Measurements from ENCODE around the gene APBB2. TPM values are rescaled to one million over a fixed set of nuclear protein-coding genes. Genes with fewer than 3 reads are reported as not detected.

APBB2 gene
- total and polyA plus RNA-seq, 8 donors, result 4.7 to 55.4 (median 23.1) TPM

GRCh38 chr4:40992472-40993295, 221.7 kb downstream of the APBB2 start:
- no peak for DNase-seq
- H3K27ac ChIP-seq, result no peak overlapping the region
- no peak overlapping the region for H3K4me3 ChIP-seq
- no peaks in the 10 kb centered on the region for H3K27me3 ChIP-seq
- H3K9me3 ChIP-seq, result no peaks in the 10 kb centered on the region
- WGBS, 5 donors, result 68 to 80% (median 74%) methylated on average over 17 of the region's 17 CpGs
- no peaks in the 10 kb centered on the region for H3K36me3 ChIP-seq
- H3K4me1 ChIP-seq, result peaks cover 0 to 34% (median 7%) of the 10 kb centered on the region in 4 donors
- TF ChIP-seq, protein P1, sequence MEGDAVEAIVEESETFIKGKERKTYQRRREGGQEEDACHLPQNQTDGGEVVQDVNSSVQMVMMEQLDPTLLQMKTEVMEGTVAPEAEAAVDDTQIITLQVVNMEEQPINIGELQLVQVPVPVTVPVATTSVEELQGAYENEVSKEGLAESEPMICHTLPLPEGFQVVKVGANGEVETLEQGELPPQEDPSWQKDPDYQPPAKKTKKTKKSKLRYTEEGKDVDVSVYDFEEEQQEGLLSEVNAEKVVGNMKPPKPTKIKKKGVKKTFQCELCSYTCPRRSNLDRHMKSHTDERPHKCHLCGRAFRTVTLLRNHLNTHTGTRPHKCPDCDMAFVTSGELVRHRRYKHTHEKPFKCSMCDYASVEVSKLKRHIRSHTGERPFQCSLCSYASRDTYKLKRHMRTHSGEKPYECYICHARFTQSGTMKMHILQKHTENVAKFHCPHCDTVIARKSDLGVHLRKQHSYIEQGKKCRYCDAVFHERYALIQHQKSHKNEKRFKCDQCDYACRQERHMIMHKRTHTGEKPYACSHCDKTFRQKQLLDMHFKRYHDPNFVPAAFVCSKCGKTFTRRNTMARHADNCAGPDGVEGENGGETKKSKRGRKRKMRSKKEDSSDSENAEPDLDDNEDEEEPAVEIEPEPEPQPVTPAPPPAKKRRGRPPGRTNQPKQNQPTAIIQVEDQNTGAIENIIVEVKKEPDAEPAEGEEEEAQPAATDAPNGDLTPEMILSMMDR (IDR thresholded peaks at IDR 0.05), result no peak
- TF ChIP-seq POLR2A (IDR thresholded peaks at IDR 0.05) (no peak), POLR2AphosphoS5 (IDR thresholded peaks at IDR 0.05) (no peak), EP300 (IDR thresholded peaks at IDR 0.05) (no peak)
- intact Hi-C loops (cut with DNase I; ENCODE audit: low total_unique reads), result no loop called here

DNA sequence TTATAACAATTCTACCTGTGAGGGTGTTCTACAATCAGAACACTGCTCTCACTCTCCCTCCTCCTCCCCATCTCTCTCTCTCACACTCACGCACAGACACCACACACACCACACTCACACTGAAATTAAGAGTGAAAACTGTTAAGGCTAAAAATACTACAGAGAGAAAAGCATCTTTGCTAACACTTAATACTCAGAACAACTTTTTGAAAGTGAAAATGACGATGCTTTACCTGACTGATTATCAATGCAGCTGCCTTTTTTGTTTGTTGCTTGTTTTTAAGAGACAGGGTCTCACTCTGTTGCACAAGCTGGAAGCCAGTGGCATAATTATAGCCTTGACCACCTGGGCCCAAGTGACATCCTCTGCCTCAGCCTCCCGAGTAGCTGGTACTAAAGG, 222.4 kb downstream of the APBB2 start:
- no peaks in the 10 kb centered on the region for H3K27me3 ChIP-seq
- peaks cover 0 to 34% (median 7%) of the 10 kb centered on the region in 4 donors for H3K4me1 ChIP-seq
- no peak overlapping the region for H3K27ac ChIP-seq
- TF ChIP-seq EP300 (IDR thresholded peaks at IDR 0.05) (no peak), POLR2A (IDR thresholded peaks at IDR 0.05) (no peak), POLR2AphosphoS5 (IDR thresholded peaks at IDR 0.05) (no peak)
- TF ChIP-seq, protein P1 (IDR thresholded peaks at IDR 0.05), result no peak
- no peaks in the 10 kb centered on the region for H3K9me3 ChIP-seq
- DNase-seq, result no peak
- 76 to 86% (median 83%) methylated on average over 3 of the region's 3 CpGs for WGBS, 5 donors
- intact Hi-C loops (cut with DNase I; ENCODE audit: low total_unique reads), result no loop called here
- H3K4me3 ChIP-seq, result no peak overlapping the region
- H3K36me3 ChIP-seq, result no peaks in the 10 kb centered on the region

DNA sequence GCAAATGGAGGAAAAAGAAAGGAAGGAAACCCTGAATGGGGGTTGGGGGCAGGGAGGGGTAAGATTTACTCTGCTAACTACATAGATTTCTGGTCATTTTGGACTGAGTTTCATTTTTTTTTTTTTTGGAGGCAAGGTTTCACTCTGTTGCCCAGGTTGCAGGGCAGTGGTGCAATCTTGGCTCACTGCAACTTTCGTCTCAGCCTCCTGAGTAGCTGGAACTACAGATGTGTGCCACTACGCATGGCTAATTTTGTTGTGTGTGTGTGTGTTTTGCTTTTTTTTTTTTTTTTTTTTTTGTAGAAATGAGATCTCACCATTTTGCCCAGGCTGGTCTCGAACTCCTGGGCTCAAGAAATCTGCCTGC, 223.5 kb downstream of the APBB2 start:
- Histone ChIP-seq H3K4me1 (peaks cover 0 to 34% (median 7%) of the 10 kb centered on the region in 4 donors), H3K27ac (no peak overlapping the region), H3K36me3 (no peaks in the 10 kb centered on the region), H3K9me3 (no peaks in the 10 kb centered on the region), H3K27me3 (no peaks in the 10 kb centered on the region), H3K4me3 (no peak overlapping the region)
- intact Hi-C loops (cut with DNase I; ENCODE audit: low total_unique reads), result no loop called here
- DNase-seq, result no peak
- WGBS, 5 donors, result 86 to 98% (median 91%) methylated on average over 3 of the region's 3 CpGs
- TF ChIP-seq POLR2A (IDR thresholded peaks at IDR 0.05) (no peak), POLR2AphosphoS5 (IDR thresholded peaks at IDR 0.05) (no peak), EP300 (IDR thresholded peaks at IDR 0.05) (no peak)
- TF ChIP-seq, protein P1 (IDR thresholded peaks at IDR 0.05), result no peak

DNA sequence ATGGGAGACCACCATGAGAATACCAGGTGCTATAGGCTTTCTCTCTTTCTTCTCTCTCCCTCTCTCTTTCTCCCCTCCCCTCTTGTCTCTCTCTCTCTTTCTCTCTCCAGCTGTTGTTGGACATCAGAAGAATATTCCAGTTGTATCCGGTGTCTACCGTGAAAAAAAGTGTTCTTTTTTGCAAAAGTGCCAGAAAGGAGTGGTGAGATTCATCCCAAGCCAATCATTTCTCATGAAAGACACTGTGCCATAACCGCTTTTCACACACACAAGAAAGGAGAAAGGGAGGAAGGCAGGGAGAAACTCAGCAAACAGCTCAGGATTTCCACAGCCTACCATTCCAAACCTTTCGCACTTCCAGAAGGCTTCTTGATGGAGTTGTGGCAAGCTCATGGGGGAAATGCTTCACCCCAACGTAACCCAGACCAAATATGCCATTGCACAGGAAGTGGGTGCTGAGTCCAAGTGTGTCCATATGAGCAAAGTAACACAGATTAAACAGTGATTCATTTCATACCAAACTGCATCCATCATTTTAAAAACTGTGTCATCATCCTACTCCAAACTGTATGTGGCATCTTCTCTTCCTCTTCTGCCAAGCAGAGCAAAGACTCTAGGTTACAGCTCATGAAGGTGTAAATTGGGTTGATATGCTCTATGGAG, 224.0 kb downstream of the APBB2 start:
- intact Hi-C loops (cut with DNase I; ENCODE audit: low total_unique reads), result no loop called here

More for the DNA sequence above, 224.0 kb downstream of the APBB2 start:
- TF ChIP-seq POLR2A (IDR thresholded peaks at IDR 0.05) (no peak), POLR2AphosphoS5 (IDR thresholded peaks at IDR 0.05) (no peak), EP300 (IDR thresholded peaks at IDR 0.05) (no peak)
- TF ChIP-seq, protein P1 (IDR thresholded peaks at IDR 0.05), result no peak
- no peak for DNase-seq
- H3K27ac ChIP-seq, result no peak overlapping the region
- H3K9me3 ChIP-seq, result no peaks in the 10 kb centered on the region
- WGBS, 5 donors, result 73 to 89% (median 86%) methylated on average over 5 of the region's 5 CpGs
- H3K36me3 ChIP-seq, result no peaks in the 10 kb centered on the region
- peaks cover 0 to 34% (median 7%) of the 10 kb centered on the region in 4 donors for H3K4me1 ChIP-seq
- no peaks in the 10 kb centered on the region for H3K27me3 ChIP-seq
- no peak overlapping the region for H3K4me3 ChIP-seq
